NCI-H1694 treated with DMSO at 0.1 percent for 48 hours (cell line): Measurements from ENCODE around the gene CLEC19A.

Source experiments
- DNase-seq: peaks from one replicate; lab custom pipeline; 2025; lab: John Stamatoyannopoulos, UW

CLEC19A gene

GRCh38 chr16:19328364-19328763 lies 42.8 kb downstream of the CLEC19A start:
- no peak for DNase-seq

GRCh38 chr16:19329932-19330331 lies 44.4 kb downstream of the CLEC19A start:
- no peak for DNase-seq

DNA sequence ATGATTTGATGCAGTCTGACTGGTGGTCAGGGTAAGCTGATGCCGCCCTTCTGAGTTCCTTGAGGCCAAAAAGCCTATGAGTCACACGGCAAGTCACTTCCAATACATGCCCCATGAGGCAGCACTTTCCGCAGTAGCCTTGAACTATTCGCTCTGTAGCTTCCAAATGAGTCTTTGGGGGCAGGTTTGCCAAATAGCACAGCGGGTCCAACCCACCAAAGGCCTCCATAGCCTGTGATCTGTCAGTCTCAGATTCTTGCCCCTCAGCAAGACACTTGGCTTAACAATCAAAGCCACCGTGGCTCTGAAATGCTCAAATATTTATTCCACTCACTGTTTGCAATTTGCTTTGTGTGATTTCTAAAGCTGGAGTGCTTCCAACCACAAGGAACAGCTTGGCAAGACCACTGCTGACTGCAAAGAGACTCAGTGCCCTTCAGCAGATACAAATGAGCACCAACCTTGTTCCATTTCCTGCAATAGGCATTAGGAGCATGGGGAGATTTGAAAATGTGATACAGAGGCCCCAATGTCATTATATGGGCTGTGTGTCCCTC lies 45.4 kb downstream of the CLEC19A start:
- no peak for DNase-seq

GRCh38 chr16:19331794-19332193 lies 46.3 kb downstream of the CLEC19A start:
- DNase-seq: no peak

- DNase-seq: no peak
These were observed 52.8 kb downstream of the CLEC19A start for GRCh38 chr16:19338335-19338734.

DNA sequence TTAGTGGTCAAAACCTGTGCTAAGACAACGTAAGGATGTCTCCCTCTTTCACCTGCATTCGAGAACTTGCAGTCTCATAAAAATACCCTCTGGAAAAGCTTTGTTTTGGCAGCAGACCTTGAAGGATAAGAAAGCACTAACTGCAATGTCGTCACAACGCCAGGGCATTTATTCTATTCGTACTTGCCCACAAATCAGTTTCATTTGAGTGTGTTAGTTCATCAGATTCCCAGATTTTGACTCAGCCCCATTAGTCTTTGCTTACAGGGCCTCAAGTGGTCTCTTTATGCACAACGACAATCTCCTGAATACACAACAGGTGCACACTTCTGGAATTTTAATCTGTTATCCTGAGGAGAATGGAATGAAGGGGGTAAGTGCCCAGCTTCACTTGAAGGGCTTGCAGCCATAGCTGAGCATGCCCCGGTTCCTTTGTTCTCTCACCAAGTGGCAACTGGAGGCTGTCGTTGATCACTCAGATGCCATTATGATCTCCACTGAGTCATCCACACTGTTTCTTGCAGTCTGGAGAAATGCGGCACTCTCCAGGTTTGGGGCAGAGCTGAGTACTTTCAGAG lies 58.8 kb downstream of the CLEC19A start:
- DNase-seq: no peak

GRCh38 chr16:19344980-19345379 lies 59.4 kb downstream of the CLEC19A start:
- DNase-seq: no peak

DNA sequence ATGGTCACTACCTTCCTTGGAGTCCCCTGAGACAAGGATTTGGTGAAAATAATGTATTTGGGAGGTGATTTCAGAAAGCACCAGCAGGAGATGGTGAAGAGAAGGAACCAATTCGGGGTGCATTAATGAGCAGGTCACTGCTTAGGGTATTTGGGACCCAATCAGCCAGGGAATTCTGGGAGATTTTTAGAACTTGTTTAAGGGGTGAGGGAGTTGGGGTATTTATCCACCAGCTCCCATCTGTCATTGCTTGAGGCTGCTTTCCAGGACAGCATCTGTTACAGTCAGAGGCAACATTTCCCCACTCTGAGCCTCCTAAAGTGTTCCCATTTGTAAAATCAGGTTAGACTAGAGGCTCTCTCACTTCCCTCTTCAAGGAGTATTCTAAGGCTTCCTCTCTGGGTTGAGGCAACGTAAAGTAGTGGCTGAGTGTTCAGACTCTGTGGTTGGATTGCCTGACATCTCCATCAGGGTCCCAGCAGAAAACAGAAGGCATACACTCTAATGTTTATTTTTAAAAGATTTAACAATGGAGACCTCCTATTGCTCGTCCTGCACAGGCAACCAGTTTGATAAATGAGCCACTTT lies 60.9 kb downstream of the CLEC19A start:
- no peak for DNase-seq

DNA sequence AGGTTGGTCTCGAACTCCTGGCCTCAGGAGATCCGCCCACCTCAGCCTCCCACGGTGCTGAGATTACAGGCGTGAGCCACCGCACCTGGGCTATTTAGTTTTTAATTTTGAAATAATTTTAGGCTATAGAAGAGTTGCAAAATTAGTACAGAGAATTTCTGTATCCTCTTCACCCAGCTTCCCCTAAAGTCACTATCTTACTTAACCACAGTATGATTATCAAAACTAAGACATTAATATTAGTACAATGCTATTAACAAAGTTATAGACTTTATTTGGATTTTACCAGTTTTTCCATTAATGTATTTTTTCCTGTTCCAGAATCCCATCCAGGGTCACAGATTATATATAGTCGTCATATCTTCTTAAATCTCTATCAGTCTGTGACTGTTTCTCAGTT lies 62.6 kb downstream of the CLEC19A start:
- DNase-seq: no peak

- peak; percentile 12 for DNase-seq
These were observed 63.2 kb downstream of the CLEC19A start for GRCh38 chr16:19348578-19349315.

DNA sequence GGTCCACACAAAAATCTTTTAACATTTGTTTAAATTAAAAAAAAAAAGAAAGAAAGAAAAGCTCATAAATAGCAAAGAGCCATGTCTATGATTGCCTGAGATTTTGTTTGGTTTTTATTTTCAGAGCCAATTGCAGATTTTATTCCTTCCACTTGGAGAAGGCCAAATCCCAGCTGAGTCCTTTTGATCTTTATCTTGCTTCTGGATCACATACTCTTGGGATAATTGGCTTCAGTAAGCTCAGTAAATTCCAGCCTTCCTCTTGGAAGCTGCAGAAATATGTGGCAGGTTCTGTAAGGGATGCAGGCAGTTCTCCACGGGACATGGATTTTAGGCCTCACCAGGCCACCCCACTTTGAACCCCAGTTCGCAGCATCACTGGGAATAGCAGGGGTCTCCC lies 68.8 kb downstream of the CLEC19A start:
- no peak for DNase-seq

DNA sequence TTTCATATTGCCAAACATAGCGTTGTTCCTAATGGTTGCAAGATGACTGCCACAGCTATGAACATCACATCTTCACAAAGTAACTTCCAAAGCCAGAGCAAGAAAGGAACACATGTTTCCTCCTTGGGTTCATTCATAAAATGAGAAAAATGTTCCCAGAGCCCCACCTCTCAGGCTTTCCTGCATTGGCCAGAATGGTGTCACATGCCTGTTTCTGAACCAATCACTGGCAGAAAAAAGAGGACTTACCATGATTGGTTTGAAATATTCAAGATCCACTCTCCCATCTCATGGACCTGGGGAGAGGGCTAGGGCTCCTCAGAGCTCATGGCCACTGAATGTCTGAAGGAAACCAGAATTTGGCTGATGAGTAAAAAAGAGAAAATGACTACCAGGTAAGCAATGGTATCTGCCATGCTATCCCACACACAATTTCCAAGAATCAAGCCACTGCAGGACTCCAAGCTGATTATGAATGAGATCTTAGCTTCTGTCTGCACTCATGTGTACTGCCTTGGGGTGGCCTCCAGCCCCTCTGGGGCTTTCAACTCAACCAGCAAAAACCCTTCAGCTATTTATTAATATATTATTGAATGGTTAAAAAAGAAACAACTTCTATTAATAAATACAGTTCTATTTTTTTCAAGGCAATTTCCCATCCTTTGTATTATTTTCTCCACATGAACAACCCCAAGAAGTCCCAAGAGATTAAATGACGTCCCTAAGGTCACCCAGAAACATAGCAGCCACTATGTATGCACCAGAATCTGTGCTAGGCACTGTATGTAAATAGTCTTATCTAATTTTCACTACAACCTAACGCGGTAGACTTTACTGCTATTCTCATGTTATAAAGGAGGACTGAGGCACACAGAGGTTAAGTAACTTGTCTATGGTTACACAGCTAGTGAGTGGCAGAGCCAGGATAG lies 70.8 kb downstream of the CLEC19A start:
- DNase-seq: no peak

DNA sequence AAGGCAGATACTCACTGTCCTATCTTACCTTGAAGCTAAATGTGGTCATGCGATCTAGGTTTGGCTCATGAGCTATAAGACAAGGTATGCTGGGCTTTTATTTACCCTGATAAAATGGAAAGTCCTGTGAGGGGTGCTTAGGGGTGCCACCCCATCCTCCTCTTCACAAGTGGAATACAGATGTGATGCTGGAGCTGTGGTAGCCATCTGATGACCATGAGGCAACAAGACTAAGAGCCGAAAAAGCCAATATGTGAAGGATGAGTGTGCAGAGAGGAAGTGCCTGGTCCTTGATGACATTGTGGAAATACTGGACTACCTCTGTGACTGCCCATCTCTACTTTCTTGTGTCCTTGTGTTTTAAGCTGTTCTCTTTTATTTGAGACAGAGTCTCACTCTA lies 74.0 kb downstream of the CLEC19A start:
- DNase-seq: no peak
